BJ (cell line): ENCODE measurements around the gene SMIM3. TPM values are rescaled to one million over a fixed set of nuclear protein-coding genes. Genes with fewer than 3 reads are reported as not detected.
"Not testable (repeated sequence)": the region's sequence is repeated elsewhere in the genome, so short reads cannot be mapped to it uniquely, and the experiment has no call there.

Experiments
- CTCF ChIA-PET: fragments of 350-600 bp; formaldehyde crosslinking; extraction: SDS; loops from one replicate; lab custom pipeline; 2021; ENCODE audit warnings: antibody characterized with exemption, inconsistent platforms; lab: Yijun Ruan, JAX
- POLR2A ChIA-PET: fragments of 300-600 bp; sonication (Branson Sonifier 250); formaldehyde crosslinking; extraction: SDS; loops from one replicate; lab custom pipeline; 2021; ENCODE audit warnings: antibody characterized with exemption; lab: Charles Lee
- DNase-seq: peaks from one replicate; pipeline ENCODE4 v3.0.0-alpha.2; 2011; ENCODE audit warnings: low read depth
- H3K27me3 ChIP-seq: 2 replicates; pipeline ENCODE4 v1.6.0; 2011; ENCODE audit warnings: low read length; ENCODE audit not compliant: control insufficient read depth, insufficient read depth
- H3K36me3 ChIP-seq: 2 replicates; pipeline ENCODE4 v1.5.1; 2011; ENCODE audit warnings: low read length; ENCODE audit not compliant: control insufficient read depth, insufficient read depth
- H3K4me3 ChIP-seq: 2 replicates; pipeline ENCODE4 v1.5.1; 2011; ENCODE audit warnings: low read depth, mild to moderate bottlenecking, control low read depth, low read length
- CTCF ChIP-seq: IDR thresholded peaks from 2 replicates; pipeline ENCODE4 v1.5.1; 2011; ENCODE audit warnings: low read depth, mild to moderate bottlenecking, control low read depth, inconsistent platforms, low read length, moderate library complexity; ENCODE audit not compliant: insufficient read depth
- polyA plus RNA-seq: library from polyadenylated mRNA; depleted of rRNA; stranded (reverse); fragments of >200 nt; gene quantifications from 2 replicates; pipeline ENCODE4 v1.2.3, GENCODE V29; 2011

The SMIM3 gene
- polyA plus RNA-seq, 1 experiment: 43.7 TPM

GRCh38 chr5:150738862-150739261 is 39.7 kb upstream of the SMIM3 start:
- Histone ChIP-seq H3K36me3 (no peaks in the 10 kb centered on the region; the same call in 1 of the 2 replicates), H3K4me3 (no peak overlapping the region), H3K27me3 (no peaks in the 10 kb centered on the region)
- ChIA-PET POLR2A (no interaction called here), CTCF (interaction anchor here (0.6 kb wide), 1 partner anchor 40 kb away, joined by 3 read pairs; no protein-coding TSS in a partner anchor)
- DNase-seq: no peak
- no peak for TF ChIP-seq CTCF

- no peak for DNase-seq
- Histone ChIP-seq H3K36me3 (no peaks in the 10 kb centered on the region), H3K27me3 (no peaks in the 10 kb centered on the region), H3K4me3 (no peak overlapping the region)
- ChIA-PET POLR2A (interaction anchor here (0.7 kb wide), 1 partner anchor 18 kb away, joined by 3 read pairs; the partner anchor contains the start of gene DCTN4), CTCF (interaction anchor here (1.4 kb wide), 1 partner anchor 10 kb away, joined by 7 read pairs; no protein-coding TSS in a partner anchor)
- no peak for TF ChIP-seq CTCF
Measured at GRCh38 chr5:150740992-150741391, 37.6 kb upstream of the SMIM3 start.

- POLR2A ChIA-PET, H3K27me3 ChIP-seq, CTCF ChIA-PET, H3K4me3 ChIP-seq, H3K36me3 ChIP-seq, DNase-seq: not testable (repeated sequence)
Measured at GRCh38 chr5:150742455-150743141, 36.0 kb upstream of the SMIM3 start.

GRCh38 chr5:150743142-150743488 is 35.4 kb upstream of the SMIM3 start:
- H3K27me3 ChIP-seq, H3K36me3 ChIP-seq, H3K4me3 ChIP-seq, POLR2A ChIA-PET, CTCF ChIA-PET, DNase-seq: not testable (repeated sequence)

GRCh38 chr5:150750469-150750868 is 28.1 kb upstream of the SMIM3 start:
- Histone ChIP-seq H3K36me3 (0 out of 2 replicates have a peak, but pooled peaks cover 1% of the 10 kb centered on the region), H3K27me3 (no peaks in the 10 kb centered on the region), H3K4me3 (no peak overlapping the region)
- no peak for TF ChIP-seq CTCF
- ChIA-PET CTCF (interaction anchor here (0.5 to 2.3 kb wide), 4 partner anchors 9 to 410 kb away, joined by 3 to 7 read pairs (median 4); no protein-coding TSS in a partner anchor), POLR2A (interaction anchor here (0.7 kb wide), 1 partner anchor 8 kb away, joined by 3 read pairs; the partner anchor contains the start of gene DCTN4)
- no peak for DNase-seq

- ChIA-PET CTCF (interaction anchor here (1.1 to 2.3 kb wide), 3 partner anchors 10 to 63 kb away, joined by 3 to 7 read pairs (median 4); no protein-coding TSS in a partner anchor), POLR2A (no interaction called here)
- no peak for DNase-seq
- H3K4me3 ChIP-seq: no peak overlapping the region
- no peaks in the 10 kb centered on the region for H3K27me3 ChIP-seq
- H3K36me3 ChIP-seq: 0 out of 2 replicates have a peak, but pooled peaks cover 1% of the 10 kb centered on the region
- TF ChIP-seq CTCF: no peak
Measured at GRCh38 chr5:150751096-150751891, 27.3 kb upstream of the SMIM3 start.
